ENCODE results near the gene MAP6D1.

GRCh38 chr3:183837390-183837789 is 12.0 kb upstream of the MAP6D1 start:
- TF ChIP-seq CTCF (IDR thresholded peaks at IDR 0.05) (no peak), EZH2 (IDR thresholded peaks at IDR 0.05; ENCODE audit: borderline replicate concordance, insufficient read depth, low read depth, low read length, poor library complexity, severe bottlenecking) (no peak)
